ENCODE measurements around the gene ATXN3L.

The ATXN3L gene

DNA sequence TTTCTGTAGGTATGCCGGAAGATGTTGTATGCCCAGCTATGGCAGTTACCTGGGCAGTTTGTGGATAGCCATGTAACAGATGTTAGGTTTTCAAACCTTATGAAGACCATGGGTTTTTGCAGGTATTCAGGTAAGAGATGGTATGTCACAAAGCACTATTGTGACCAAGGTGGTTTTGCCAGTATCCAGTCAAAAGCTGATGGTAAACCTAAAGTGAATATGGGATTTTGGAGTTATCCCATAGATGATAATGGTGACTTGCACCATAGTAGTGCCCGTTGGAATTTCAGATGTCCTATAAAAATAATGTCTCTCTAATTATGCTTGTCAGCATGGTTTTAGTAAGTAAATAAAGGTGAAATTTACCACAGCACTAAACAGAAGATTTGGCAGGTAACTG is at the start of gene ATXN3L:
ATXN3L (minus strand) TSS at position 101 of the 400 bp plus-strand sequence. CDS start 119 bp downstream, outside the sequence.
- Mint-ChIP-seq H3K27me3 (no peaks in the 10 kb centered on the region), H3K27ac (peak within 1 kb of the TSS; percentile 36), H3K4me3 (no peak within 1 kb of the TSS), H3K9me3 (no peaks in the 10 kb centered on the region), H3K36me3 (no peaks in the 10 kb centered on the region), H3K4me1 (no peaks in the 10 kb centered on the region)
- DNase-seq (ENCODE audit: low spot score in 2 of 2) (no peak), ATAC-seq (ENCODE audit: low read depth) (no peak)

- Mint-ChIP-seq H3K27me3 (no peaks in the 10 kb centered on the region), H3K4me1 (peaks cover 3% of the 10 kb centered on the region), H3K36me3 (no peaks in the 10 kb centered on the region), H3K9me3 (no peaks in the 10 kb centered on the region), H3K4me3 (no peak overlapping the region), H3K27ac (no peak overlapping the region)
- DNase-seq (ENCODE audit: low spot score in 2 of 2) = no peak
- ATAC-seq (ENCODE audit: low read depth) = no peak
Measured at GRCh38 chrX:13369256-13370030, 49.6 kb upstream of the ATXN3L start.

- H3K27ac Mint-ChIP-seq = no peak overlapping the region
- no peaks in the 10 kb centered on the region for H3K36me3 Mint-ChIP-seq
- H3K27me3 Mint-ChIP-seq = no peaks in the 10 kb centered on the region
- no peak for ATAC-seq (ENCODE audit: low read depth)
- H3K4me1 Mint-ChIP-seq = peaks cover 1% of the 10 kb centered on the region
- no peak for DNase-seq (ENCODE audit: low spot score in 2 of 2)
- H3K4me3 Mint-ChIP-seq = no peak overlapping the region
- no peaks in the 10 kb centered on the region for H3K9me3 Mint-ChIP-seq
Measured at GRCh38 chrX:13367950-13368349, 48.1 kb upstream of the ATXN3L start.

GRCh38 chrX:13366698-13367097 is 46.8 kb upstream of the ATXN3L start:
- Mint-ChIP-seq H3K4me3 (no peak overlapping the region), H3K4me1 (no peaks in the 10 kb centered on the region), H3K27ac (no peak overlapping the region), H3K9me3 (no peaks in the 10 kb centered on the region), H3K36me3 (no peaks in the 10 kb centered on the region), H3K27me3 (no peaks in the 10 kb centered on the region)
- ATAC-seq (ENCODE audit: low read depth) = no peak
- DNase-seq (ENCODE audit: low spot score in 2 of 2) = no peak

DNA sequence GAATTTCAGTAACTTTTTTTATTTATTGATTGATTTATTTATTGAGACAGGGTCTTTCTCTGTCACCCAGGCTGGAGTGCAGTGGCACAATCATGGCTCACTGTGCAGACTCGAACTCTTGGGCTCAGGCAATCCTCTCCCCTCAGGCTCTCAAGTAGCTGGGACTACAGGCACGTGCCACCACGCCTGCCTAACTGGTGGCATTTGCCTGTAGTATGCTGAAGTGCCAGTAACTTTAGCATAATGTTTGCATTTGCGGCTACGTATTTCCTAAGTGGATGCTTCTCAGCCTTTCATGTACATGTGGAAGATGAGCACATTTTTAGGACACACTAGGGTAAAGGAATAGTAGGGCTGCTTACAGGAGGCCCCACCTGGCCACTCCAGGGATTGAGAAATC is 45.3 kb upstream of the ATXN3L start:
- Mint-ChIP-seq H3K9me3 (no peaks in the 10 kb centered on the region), H3K36me3 (no peaks in the 10 kb centered on the region), H3K27ac (no peak overlapping the region), H3K4me3 (no peak overlapping the region), H3K27me3 (no peaks in the 10 kb centered on the region), H3K4me1 (no peaks in the 10 kb centered on the region)
- no peak for ATAC-seq (ENCODE audit: low read depth)
- DNase-seq (ENCODE audit: low spot score in 2 of 2) = no peak

- Mint-ChIP-seq H3K27me3 (no peaks in the 10 kb centered on the region), H3K9me3 (no peaks in the 10 kb centered on the region), H3K27ac (no peak overlapping the region), H3K36me3 (no peaks in the 10 kb centered on the region), H3K4me1 (no peaks in the 10 kb centered on the region), H3K4me3 (no peak overlapping the region)
- ATAC-seq (ENCODE audit: low read depth) (no peak), DNase-seq (ENCODE audit: low spot score in 2 of 2) (no peak)
Measured at GRCh38 chrX:13364230-13364857, 44.5 kb upstream of the ATXN3L start.

- H3K27me3 Mint-ChIP-seq = no peaks in the 10 kb centered on the region
- ATAC-seq (ENCODE audit: low read depth) = peak; percentile 45
Measured at GRCh38 chrX:13360146-13360545, 40.3 kb upstream of the ATXN3L start.

DNA sequence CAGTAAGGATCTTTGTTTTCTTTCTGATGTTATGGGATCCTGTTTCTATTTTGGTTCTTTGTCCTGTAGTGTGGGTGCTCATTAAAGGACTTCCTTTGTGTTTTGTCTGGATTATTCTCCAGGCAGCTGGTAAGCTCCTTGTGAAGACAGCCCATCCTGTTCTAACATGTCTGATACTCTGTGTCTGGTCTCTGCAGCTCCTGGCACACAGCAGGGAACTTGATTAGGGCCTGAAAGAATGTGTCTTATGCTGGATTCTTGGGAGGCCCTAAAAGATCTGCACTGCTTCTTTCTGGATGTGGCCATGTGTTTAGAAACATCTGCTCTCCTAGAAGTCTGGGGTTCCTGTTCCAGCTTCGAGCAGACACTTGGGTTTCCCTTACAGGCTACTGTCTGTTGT is 38.1 kb upstream of the ATXN3L start:
- no peak for DNase-seq (ENCODE audit: low spot score in 2 of 2)
- Mint-ChIP-seq H3K27ac (no peak overlapping the region), H3K36me3 (no peaks in the 10 kb centered on the region), H3K4me3 (no peak overlapping the region), H3K4me1 (peaks cover 3% of the 10 kb centered on the region), H3K9me3 (no peaks in the 10 kb centered on the region), H3K27me3 (no peaks in the 10 kb centered on the region)
- no peak for ATAC-seq (ENCODE audit: low read depth)

More at GRCh38 chrX:13360146-13360545, 40.3 kb upstream of the ATXN3L start:
- DNase-seq (ENCODE audit: low spot score in 2 of 2) = no peak
- H3K4me1 Mint-ChIP-seq = no peaks in the 10 kb centered on the region
- no peak overlapping the region for H3K4me3 Mint-ChIP-seq
- H3K27ac Mint-ChIP-seq = no peak overlapping the region
- no peaks in the 10 kb centered on the region for H3K9me3 Mint-ChIP-seq
- H3K36me3 Mint-ChIP-seq = no peaks in the 10 kb centered on the region

- Mint-ChIP-seq H3K4me3 (no peak overlapping the region), H3K27me3 (no peaks in the 10 kb centered on the region), H3K9me3 (peaks cover 3% of the 10 kb centered on the region), H3K4me1 (peaks cover 19% of the 10 kb centered on the region), H3K27ac (peak overlapping the region; percentile 68), H3K36me3 (peaks cover 2% of the 10 kb centered on the region)
- DNase-seq (ENCODE audit: low spot score in 2 of 2) = no peak
- ATAC-seq (ENCODE audit: low read depth) = no peak
Measured at GRCh38 chrX:13346646-13347045, 26.8 kb upstream of the ATXN3L start.

DNA sequence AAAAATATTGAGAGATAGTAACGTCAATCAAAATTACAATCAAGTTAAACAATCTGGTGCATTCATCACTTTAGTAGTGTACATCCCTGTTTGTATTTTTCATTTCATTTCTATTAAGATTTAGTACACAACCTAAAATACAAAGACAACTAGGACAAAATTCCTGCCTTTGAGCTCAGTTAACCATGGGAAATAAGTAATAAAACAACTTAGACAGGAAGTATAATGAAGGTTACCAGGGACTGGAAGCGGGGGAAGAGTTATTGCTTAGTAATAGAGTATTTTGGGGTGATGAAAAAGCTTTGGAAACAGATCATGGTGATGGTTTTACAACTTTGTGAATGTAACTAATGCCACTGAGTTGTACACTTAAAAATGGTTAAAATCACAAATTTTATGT is 25.6 kb upstream of the ATXN3L start:
- no peaks in the 10 kb centered on the region for H3K27me3 Mint-ChIP-seq
- peaks cover 3% of the 10 kb centered on the region for H3K9me3 Mint-ChIP-seq
- DNase-seq (ENCODE audit: low spot score in 2 of 2) (no peak), ATAC-seq (ENCODE audit: low read depth) (no peak)
- peaks cover 2% of the 10 kb centered on the region for H3K36me3 Mint-ChIP-seq
- H3K27ac Mint-ChIP-seq = peak overlapping the region; percentile 80
- peaks cover 19% of the 10 kb centered on the region for H3K4me1 Mint-ChIP-seq
- no peak overlapping the region for H3K4me3 Mint-ChIP-seq

DNA sequence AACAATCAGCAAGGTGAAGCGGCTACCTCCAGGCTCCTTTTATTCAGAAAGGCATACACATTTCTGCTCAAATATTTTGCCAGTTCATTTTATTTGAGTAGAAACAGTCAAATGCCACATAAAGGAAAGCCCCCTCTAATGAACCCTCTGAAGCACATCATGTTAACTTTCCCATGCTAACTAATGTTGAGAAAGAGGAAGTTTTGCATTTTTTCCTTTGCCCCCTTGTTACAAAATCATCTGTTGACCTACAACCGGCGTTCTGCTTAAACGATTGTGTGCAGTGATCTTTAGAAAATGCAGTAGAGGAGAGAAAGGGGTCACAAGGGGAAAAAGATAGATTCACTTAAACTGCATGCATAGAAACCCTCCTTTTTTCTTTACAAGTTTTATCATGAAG is 25.2 kb upstream of the ATXN3L start:
- Mint-ChIP-seq H3K4me1 (peaks cover 16% of the 10 kb centered on the region), H3K9me3 (peaks cover 3% of the 10 kb centered on the region), H3K36me3 (peaks cover 2% of the 10 kb centered on the region), H3K4me3 (no peak overlapping the region), H3K27me3 (no peaks in the 10 kb centered on the region), H3K27ac (peak overlapping the region; percentile 80)
- DNase-seq (ENCODE audit: low spot score in 2 of 2) = peak in 1 of 2 donors; percentile 21
- peak; percentile 94 for ATAC-seq (ENCODE audit: low read depth)

DNA sequence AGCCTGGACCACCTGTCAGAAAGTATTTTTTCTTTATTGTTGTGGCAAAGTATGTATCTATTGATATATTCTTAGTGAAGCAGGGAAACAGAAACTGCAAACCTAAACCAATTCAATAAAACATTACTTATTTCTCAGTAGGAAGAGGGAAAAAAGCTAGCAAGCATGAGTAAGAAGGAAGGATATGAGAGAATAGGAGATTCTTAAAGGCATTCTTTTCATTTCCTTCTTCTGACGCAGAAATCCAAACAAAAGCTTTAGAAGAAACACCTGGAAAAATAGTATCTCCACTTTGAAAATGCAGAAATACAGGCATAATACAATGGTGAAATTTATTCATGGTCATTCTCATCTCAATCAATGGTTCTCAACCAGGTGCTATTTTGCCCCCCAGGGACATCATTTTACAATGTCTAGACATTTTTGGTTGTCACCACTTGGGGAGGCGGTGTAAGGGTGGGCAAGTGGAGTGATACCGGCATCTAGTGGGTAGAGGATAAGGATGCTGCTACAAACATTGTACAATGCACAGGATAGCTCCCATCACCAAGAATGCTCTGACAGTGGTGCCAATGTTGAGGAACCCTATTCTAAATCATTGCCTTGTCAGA is 21.7 kb upstream of the ATXN3L start:
- Mint-ChIP-seq H3K27ac (no peak overlapping the region), H3K27me3 (no peaks in the 10 kb centered on the region), H3K4me1 (peaks cover 13% of the 10 kb centered on the region), H3K4me3 (no peak overlapping the region), H3K9me3 (no peaks in the 10 kb centered on the region), H3K36me3 (peaks cover 2% of the 10 kb centered on the region)
- DNase-seq (ENCODE audit: low spot score in 2 of 2) (no peak), ATAC-seq (ENCODE audit: low read depth) (no peak)

DNA sequence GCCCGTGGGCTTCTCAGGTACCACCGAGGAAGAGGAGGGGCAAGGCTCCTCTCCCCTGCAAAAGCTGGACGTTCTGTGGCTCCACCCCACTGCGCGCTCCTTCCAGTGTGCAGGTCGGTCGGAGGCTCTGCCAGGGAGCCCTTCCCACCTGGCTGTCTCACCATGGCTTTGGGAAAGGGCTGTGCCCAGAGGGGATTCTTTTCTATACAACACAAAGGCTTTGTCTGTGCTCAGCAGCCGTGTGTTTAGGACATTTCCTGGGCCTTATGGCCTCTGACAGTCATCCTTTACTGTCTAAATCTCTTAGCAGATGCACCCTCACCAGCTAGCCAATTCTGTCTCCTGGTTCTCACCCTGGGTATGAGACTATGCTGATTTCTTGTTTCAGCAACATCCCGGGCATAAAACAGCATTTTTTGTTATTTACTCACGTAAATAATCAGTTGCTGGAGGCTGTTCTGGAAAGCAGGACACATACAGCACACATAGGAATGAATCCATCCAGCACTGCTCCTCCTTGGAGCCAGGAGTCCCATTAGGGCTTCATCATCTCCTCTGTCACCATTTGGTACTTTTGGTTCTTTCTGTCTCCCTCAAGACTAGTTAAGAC is 20.4 kb upstream of the ATXN3L start:
- Mint-ChIP-seq H3K36me3 (peaks cover 2% of the 10 kb centered on the region), H3K4me1 (peaks cover 8% of the 10 kb centered on the region), H3K9me3 (no peaks in the 10 kb centered on the region), H3K4me3 (no peak overlapping the region), H3K27ac (no peak overlapping the region), H3K27me3 (no peaks in the 10 kb centered on the region)
- DNase-seq (ENCODE audit: low spot score in 2 of 2) = no peak
- ATAC-seq (ENCODE audit: low read depth) = no peak

- ATAC-seq (ENCODE audit: low read depth) = no peak
- peaks cover 4% of the 10 kb centered on the region for H3K4me1 Mint-ChIP-seq
- no peaks in the 10 kb centered on the region for H3K9me3 Mint-ChIP-seq
- no peaks in the 10 kb centered on the region for H3K36me3 Mint-ChIP-seq
- no peak overlapping the region for H3K4me3 Mint-ChIP-seq
- no peaks in the 10 kb centered on the region for H3K27me3 Mint-ChIP-seq
- no peak for DNase-seq (ENCODE audit: low spot score in 2 of 2)
- H3K27ac Mint-ChIP-seq = no peak overlapping the region
Measured at GRCh38 chrX:13339607-13340006, 19.8 kb upstream of the ATXN3L start.

Measured in memory B cell (primary cell).